PC-3 (cell line): ENCODE data around the gene TINAGL1. TPM values are rescaled to one million over a fixed set of nuclear protein-coding genes. Genes with fewer than 3 reads are reported as not detected.

Source experiments
- ATAC-seq: fragments of 200-7000 bp; cut with Tn5 transposase; 2 replicates; pipeline ENCODE4 v1.9.1; 2020; ENCODE audit warnings: mild to moderate bottlenecking, moderate library complexity
- BruUV-seq: library from RNA; stranded (reverse); fragments of 400-500 nt; replicated peaks from 2 replicates; lab custom pipeline; 2021; lab: Mats Ljungman, UMichigan
- CTCF ChIA-PET: fragments of 300-600 bp; sonication (Branson Sonifier 250); formaldehyde crosslinking; loops from one replicate; lab custom pipeline; 2022; ENCODE audit warnings: antibody characterized with exemption; lab: Charles Lee
- POLR2A ChIA-PET: fragments of 300-600 bp; sonication (Branson Sonifier 250); formaldehyde crosslinking; loops from one replicate; lab custom pipeline; 2022; ENCODE audit warnings: antibody characterized with exemption; ENCODE audit not compliant: unreplicated experiment; lab: Charles Lee
- DNase-seq: peaks from one replicate; pipeline ENCODE4 v3.0.0-alpha.2; 2015
- H2AFZ ChIP-seq: fragments of 300-600 bp; sonication (generic); 2 replicates; pipeline ENCODE4 v1.6.0; 2016; ENCODE audit warnings: antibody characterized with exemption, low read length
- H3F3A ChIP-seq: fragments of 300-600 bp; sonication (generic); one replicate; pipeline ENCODE4 v1.6.0; 2017; ENCODE audit warnings: antibody characterized with exemption, low read length, control low read depth, mild to moderate bottlenecking; ENCODE audit not compliant: unreplicated experiment
- H3K27ac ChIP-seq: fragments of 300-600 bp; sonication (generic); 2 replicates; pipeline ENCODE4 v1.5.1; 2016; ENCODE audit warnings: mild to moderate bottlenecking, low read length
- H3K27me3 ChIP-seq: fragments of 300-600 bp; sonication (generic); 2 replicates; pipeline ENCODE4 v1.6.1; 2016; ENCODE audit warnings: low read length, mixed read lengths
- H3K36me3 ChIP-seq: fragments of 300-600 bp; sonication (generic); 2 replicates; pipeline ENCODE4 v1.6.1; 2016; ENCODE audit warnings: low read depth, mixed run types, low read length, mixed read lengths
- H3K4me1 ChIP-seq: fragments of 300-600 bp; sonication (generic); 2 replicates; pipeline ENCODE4 v1.5.1; 2016; ENCODE audit warnings: low read length; ENCODE audit not compliant: insufficient read depth
- H3K4me2 ChIP-seq: fragments of 300-600 bp; sonication (generic); 2 replicates; pipeline ENCODE4 v1.6.0; 2016; ENCODE audit warnings: low read length
- H3K4me3 ChIP-seq: fragments of 300-600 bp; sonication (generic); 2 replicates; pipeline ENCODE4 v1.5.1; 2016; ENCODE audit warnings: mild to moderate bottlenecking, low read length, mixed read lengths
- H3K79me2 ChIP-seq: fragments of 300-600 bp; sonication (generic); 2 replicates; pipeline ENCODE4 v1.6.1; 2017; ENCODE audit warnings: low read length, mixed read lengths
- H3K9ac ChIP-seq: fragments of 300-600 bp; sonication (generic); 2 replicates; pipeline ENCODE4 v1.6.0; 2016; ENCODE audit warnings: mild to moderate bottlenecking, low read length
- H3K9me2 ChIP-seq: fragments of 300-600 bp; sonication (generic); replicated peaks from 2 replicates; pipeline ENCODE4 v1.6.1; 2016; ENCODE audit warnings: mixed run types, low read length, mixed read lengths
- H3K9me3 ChIP-seq: fragments of 300-600 bp; sonication (generic); 2 replicates; pipeline ENCODE4 v1.6.1; 2016; ENCODE audit warnings: low read length, mixed read lengths
- H4K20me1 ChIP-seq: fragments of 300-600 bp; sonication (generic); 2 replicates; pipeline ENCODE4 v1.6.1; 2016; ENCODE audit warnings: low read length, mixed read lengths
- EZH2 ChIP-seq: fragments of 300-600 bp; sonication (generic); IDR thresholded peaks from one replicate; pipeline ENCODE4 v1.6.1; 2017; ENCODE audit warnings: antibody characterized with exemption, mild to moderate bottlenecking, low read length; ENCODE audit not compliant: unreplicated experiment
- EZH2phosphoT487 ChIP-seq: fragments of 300-600 bp; sonication (generic); IDR thresholded peaks from 2 replicates; pipeline ENCODE4 v1.6.1; 2018; ENCODE audit warnings: mild to moderate bottlenecking, antibody characterized with exemption, low read length, borderline replicate concordance
- intact Hi-C: fragments of 100-400 bp; cut with micrococcal nuclease; formaldehyde crosslinking; loops from 2 replicates; pipeline ENCODE4 v1.9.0; 2023
- total RNA-seq: library from RNA; depleted of rRNA; stranded (reverse); fragments of >200 nt; gene quantifications from 2 replicates; pipeline ENCODE4 v1.2.3, GENCODE V29; 2014
- TF ChIP-seq, protein P1 (sequence below): fragments of 300-600 bp; sonication (generic); conservative IDR thresholded peaks from 2 replicates; pipeline ENCODE4 v1.5.1; 2017; ENCODE audit warnings: antibody characterized with exemption, low read depth, mild to moderate bottlenecking, low read length

Gene TINAGL1
- total RNA-seq, 1 experiment from 2014 or later, result 176 TPM

DNA sequence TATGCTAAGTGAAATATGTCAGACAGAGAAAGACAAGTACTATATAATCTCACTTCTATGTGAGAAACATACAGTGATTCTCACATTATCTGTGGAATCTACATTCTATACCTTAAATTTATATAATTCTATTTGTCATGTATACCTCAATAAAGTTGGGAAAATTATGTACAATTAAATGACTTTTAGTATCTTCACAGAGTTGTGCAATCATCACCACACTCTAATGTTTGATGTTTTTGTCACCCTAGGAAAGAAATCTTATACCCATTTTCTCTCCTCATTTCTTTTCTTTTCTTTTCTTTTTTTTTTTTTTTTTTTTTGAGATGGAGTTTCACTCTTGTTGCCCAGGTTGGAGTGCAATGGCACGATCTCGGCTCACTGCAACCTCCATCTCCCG lies 37.0 kb upstream of the TINAGL1 start:
- BruUV-seq, result no TSS peak
- no peak for TF ChIP-seq EZH2phosphoT487
- TF ChIP-seq EZH2, result no peak
- TF ChIP-seq, protein P1, sequence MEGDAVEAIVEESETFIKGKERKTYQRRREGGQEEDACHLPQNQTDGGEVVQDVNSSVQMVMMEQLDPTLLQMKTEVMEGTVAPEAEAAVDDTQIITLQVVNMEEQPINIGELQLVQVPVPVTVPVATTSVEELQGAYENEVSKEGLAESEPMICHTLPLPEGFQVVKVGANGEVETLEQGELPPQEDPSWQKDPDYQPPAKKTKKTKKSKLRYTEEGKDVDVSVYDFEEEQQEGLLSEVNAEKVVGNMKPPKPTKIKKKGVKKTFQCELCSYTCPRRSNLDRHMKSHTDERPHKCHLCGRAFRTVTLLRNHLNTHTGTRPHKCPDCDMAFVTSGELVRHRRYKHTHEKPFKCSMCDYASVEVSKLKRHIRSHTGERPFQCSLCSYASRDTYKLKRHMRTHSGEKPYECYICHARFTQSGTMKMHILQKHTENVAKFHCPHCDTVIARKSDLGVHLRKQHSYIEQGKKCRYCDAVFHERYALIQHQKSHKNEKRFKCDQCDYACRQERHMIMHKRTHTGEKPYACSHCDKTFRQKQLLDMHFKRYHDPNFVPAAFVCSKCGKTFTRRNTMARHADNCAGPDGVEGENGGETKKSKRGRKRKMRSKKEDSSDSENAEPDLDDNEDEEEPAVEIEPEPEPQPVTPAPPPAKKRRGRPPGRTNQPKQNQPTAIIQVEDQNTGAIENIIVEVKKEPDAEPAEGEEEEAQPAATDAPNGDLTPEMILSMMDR, result no peak
- no peak for ATAC-seq
- Histone ChIP-seq H3K9me3 (no peaks in the 10 kb centered on the region), H3F3A (no peaks in the 10 kb centered on the region), H3K4me2 (no peak overlapping the region), H4K20me1 (no peaks in the 10 kb centered on the region), H3K27me3 (no peaks in the 10 kb centered on the region), H2AFZ (no peak overlapping the region), H3K4me1 (0 out of 2 replicates have a peak, but pooled peaks cover 4% of the 10 kb centered on the region), H3K36me3 (no peaks in the 10 kb centered on the region), H3K9me2 (no peaks in the 10 kb centered on the region), H3K4me3 (no peak overlapping the region), H3K27ac (no peak overlapping the region), H3K79me2 (no peaks in the 10 kb centered on the region), H3K9ac (no peak overlapping the region)
- ChIA-PET POLR2A (no interaction called here), CTCF (no interaction called here)
- intact Hi-C loops, result no loop called here
- no peak for DNase-seq

DNA sequence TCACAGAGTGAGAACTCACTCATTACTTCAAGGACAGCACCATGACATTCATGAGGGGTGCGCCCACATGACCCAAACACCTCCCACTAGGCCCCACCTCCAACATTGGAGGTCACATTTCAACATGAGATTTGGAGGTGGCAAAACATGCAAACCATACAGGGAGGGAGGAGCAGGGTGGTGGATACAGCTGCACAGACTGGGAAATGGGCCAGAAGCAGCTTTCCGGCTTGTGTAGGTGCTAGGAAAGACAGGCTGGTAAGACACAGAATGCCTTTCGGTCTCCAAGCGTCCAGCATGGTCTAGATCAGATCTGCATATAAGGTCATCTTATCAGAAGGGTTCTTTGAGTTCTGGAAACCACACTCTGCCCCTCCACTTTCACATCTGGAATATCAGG lies 35.1 kb upstream of the TINAGL1 start:
- Histone ChIP-seq H3K9ac (no peak overlapping the region), H3K27ac (no peak overlapping the region), H2AFZ (no peak overlapping the region), H4K20me1 (no peaks in the 10 kb centered on the region), H3K4me1 (no peaks in the 10 kb centered on the region), H3K9me3 (no peaks in the 10 kb centered on the region), H3K4me2 (no peak overlapping the region), H3F3A (no peaks in the 10 kb centered on the region), H3K9me2 (no peaks in the 10 kb centered on the region), H3K79me2 (no peaks in the 10 kb centered on the region), H3K36me3 (no peaks in the 10 kb centered on the region), H3K27me3 (no peaks in the 10 kb centered on the region), H3K4me3 (no peak overlapping the region)
- DNase-seq (no peak), ATAC-seq (no peak)
- CTCF ChIA-PET, result no interaction called here
- intact Hi-C loops, result no loop called here
- BruUV-seq, result no TSS peak
- POLR2A ChIA-PET, result interaction anchor here (0.5 kb wide), 1 partner anchor 105 kb away, joined by 6 read pairs; no protein-coding TSS in a partner anchor
- TF ChIP-seq, protein P1, result no peak
- TF ChIP-seq EZH2, result no peak
- no peak for TF ChIP-seq EZH2phosphoT487

DNA sequence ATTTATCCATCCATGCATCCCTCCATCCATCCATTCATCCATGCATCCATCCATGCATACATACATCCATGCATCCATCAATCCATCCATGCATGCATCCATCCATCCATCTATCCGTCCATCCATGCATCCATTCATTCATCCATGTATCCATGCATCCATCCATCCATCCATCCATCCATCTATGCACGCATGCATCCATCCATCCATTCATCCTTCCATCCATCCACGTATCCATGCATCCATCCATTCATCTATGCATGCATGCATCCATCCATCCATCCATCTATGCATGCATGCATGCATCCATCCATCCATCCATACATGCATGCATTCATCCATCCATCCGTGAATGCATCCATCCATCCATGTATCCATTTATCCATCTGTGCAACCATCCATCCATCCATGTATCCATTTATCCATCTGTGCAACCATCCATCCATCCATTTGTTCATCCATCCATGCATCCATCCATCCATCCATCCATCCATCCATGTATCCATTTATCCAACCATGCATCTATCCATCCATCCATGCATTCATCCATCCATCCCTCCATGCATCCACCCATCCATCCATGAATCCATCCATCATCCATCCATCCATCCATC lies 30.3 kb upstream of the TINAGL1 start:
- Histone ChIP-seq H3K9ac (no peak overlapping the region), H3K4me1 (peaks cover 21% of the 10 kb centered on the region), H3K36me3 (no peaks in the 10 kb centered on the region), H3K27ac (no peak overlapping the region), H3K4me2 (no peak overlapping the region), H4K20me1 (no peaks in the 10 kb centered on the region), H3K9me2 (no peaks in the 10 kb centered on the region), H3K4me3 (no peak overlapping the region), H3K27me3 (no peaks in the 10 kb centered on the region), H3F3A (peaks cover 6% of the 10 kb centered on the region), H2AFZ (no peak overlapping the region), H3K9me3 (no peaks in the 10 kb centered on the region), H3K79me2 (no peaks in the 10 kb centered on the region)
- CTCF ChIA-PET, result no interaction called here
- BruUV-seq, result no TSS peak
- TF ChIP-seq EZH2, result no peak
- TF ChIP-seq, protein P1, result no peak
- TF ChIP-seq EZH2phosphoT487, result no peak
- DNase-seq (no peak), ATAC-seq (no peak)
- intact Hi-C loops, result no loop called here
- POLR2A ChIA-PET, result no interaction called here
